Lower leg skin (tissue), 4 donors: Measurements from ENCODE around the gene COL4A2. TPM values are rescaled to one million over a fixed set of nuclear protein-coding genes. Genes with fewer than 3 reads are reported as not detected.

Source experiments
- DNase-seq, 2 donors: peaks; one replicate each; pipeline ENCODE4 v3.0.0-alpha.2; 2019; ENCODE audit warnings: low spot score in 2 of 2
- H3K4me3 ChIP-seq: fragments of 200-600 bp; sonication (generic); 2 replicates; pipeline ENCODE4 v1.5.1; 2017; ENCODE audit warnings: mild to moderate bottlenecking, low read depth; ENCODE audit not compliant: poor library complexity, severe bottlenecking
- POLR2A ChIP-seq, 2 donors: fragments of 450-650 bp; IDR thresholded peaks; one replicate each; pipeline ENCODE4 v1.6.1; 2016 to 2017; ENCODE audit warnings: antibody characterized with exemption in 2 of 2, mild to moderate bottlenecking in 1 of 2, moderate library complexity in 1 of 2
- WGBS, 2 donors: methylation state at CpG; one replicate each; pipeline ENCODE4 v1.1.5; 2018; 5-methylcytosine and 5-hydroxymethylcytosine counted together
- intact Hi-C: fragments of 100-400 bp; cut with DNase I; formaldehyde crosslinking; loops from one replicate; pipeline ENCODE4 v1.15.0; 2023; ENCODE audit warnings: low total_unique reads
- total RNA-seq, 4 donors: library from RNA; depleted of rRNA; stranded (reverse); fragments of >200 nt; gene quantifications; one replicate each; pipeline ENCODE4 v1.1.0, GENCODE V29; 2016
- TF ChIP-seq, protein P1 (sequence below), 3 donors: fragments of 450-650 bp; IDR thresholded peaks; one replicate each; pipeline ENCODE4 v1.5.1; 2016; ENCODE audit warnings: antibody characterized with exemption in 3 of 3, mild to moderate bottlenecking in 3 of 3, moderate library complexity in 2 of 3

The COL4A2 gene
- total RNA-seq, 4 donors from 2014 or later = 40.8 to 119 (median 58.9) TPM

DNA sequence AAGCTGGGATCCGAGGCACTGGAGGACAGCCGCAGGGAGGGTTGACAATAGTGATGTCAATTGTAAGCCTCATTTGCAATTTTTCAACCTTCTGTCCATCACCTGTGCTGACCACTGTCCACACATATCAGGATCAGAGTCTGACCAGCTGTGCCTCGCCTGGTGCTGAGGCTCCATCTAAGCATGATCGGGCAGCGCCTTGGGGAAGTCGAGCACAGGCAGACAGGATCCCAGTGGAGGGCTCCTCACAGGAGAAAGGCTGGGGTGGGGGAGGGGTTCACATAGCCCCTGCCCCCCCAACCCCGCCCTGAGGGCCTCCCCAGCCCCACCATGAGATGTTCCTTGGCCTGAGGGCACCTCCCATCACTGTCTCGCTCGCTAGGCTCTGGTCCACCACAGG is 194.1 kb downstream of the COL4A2 start:
- WGBS, 2 donors = 96 to 97% methylated on average over 9 of the region's 9 CpGs

DNA sequence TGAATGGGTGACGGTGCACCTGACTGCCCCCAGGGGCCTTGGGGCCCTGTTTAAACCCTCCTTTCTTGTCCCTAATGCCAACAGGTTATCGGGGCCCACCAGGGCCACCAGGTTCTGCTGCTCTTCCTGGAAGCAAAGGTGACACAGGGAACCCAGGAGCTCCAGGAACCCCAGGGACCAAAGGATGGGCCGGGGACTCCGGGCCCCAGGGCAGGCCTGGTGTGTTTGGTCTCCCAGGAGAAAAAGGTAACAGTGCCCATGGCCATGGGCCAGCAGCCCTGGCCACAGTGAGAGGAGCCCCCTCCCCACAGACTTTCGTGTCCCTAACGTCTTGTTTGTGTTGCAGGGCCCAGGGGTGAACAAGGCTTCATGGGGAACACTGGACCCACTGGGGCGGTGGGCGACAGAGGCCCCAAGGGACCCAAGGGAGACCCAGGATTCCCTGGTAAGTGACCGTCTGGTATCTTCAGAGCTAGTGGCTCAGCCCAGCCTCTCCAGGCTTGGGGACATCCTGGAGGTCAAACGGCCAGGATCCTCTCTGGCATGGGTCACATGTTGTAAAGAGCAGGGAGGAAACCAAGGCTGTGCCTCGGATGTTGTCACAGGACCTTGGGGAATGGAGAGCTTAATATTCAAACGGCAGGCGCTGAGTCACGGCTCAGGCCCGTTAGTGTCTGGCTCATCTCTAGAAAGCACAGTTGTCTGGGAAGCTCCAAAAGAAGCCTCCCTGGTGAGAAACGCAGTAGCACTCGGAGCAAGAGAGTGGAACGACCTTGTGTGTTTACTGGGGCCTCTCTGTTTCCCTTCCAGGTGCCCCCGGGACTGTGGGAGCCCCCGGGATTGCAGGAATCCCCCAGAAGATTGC is 196.2 kb downstream of the COL4A2 start:
- no peak for DNase-seq
- no peak for TF ChIP-seq POLR2A (IDR thresholded peaks at IDR 0.05)
- TF ChIP-seq, protein P1, sequence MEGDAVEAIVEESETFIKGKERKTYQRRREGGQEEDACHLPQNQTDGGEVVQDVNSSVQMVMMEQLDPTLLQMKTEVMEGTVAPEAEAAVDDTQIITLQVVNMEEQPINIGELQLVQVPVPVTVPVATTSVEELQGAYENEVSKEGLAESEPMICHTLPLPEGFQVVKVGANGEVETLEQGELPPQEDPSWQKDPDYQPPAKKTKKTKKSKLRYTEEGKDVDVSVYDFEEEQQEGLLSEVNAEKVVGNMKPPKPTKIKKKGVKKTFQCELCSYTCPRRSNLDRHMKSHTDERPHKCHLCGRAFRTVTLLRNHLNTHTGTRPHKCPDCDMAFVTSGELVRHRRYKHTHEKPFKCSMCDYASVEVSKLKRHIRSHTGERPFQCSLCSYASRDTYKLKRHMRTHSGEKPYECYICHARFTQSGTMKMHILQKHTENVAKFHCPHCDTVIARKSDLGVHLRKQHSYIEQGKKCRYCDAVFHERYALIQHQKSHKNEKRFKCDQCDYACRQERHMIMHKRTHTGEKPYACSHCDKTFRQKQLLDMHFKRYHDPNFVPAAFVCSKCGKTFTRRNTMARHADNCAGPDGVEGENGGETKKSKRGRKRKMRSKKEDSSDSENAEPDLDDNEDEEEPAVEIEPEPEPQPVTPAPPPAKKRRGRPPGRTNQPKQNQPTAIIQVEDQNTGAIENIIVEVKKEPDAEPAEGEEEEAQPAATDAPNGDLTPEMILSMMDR (IDR thresholded peaks at IDR 0.05) = no peak
- 70 to 84% methylated on average over 15 to 20 of the region's 20 CpGs for WGBS, 2 donors
- no peak overlapping the region for H3K4me3 ChIP-seq
- intact Hi-C loops = no loop called here

More for the DNA sequence above, 194.1 kb downstream of the COL4A2 start:
- no peak for DNase-seq
- no peak overlapping the region for H3K4me3 ChIP-seq
- no peak for TF ChIP-seq POLR2A (IDR thresholded peaks at IDR 0.05)
- TF ChIP-seq, protein P1 (IDR thresholded peaks at IDR 0.05) = no peak
- intact Hi-C loops = no loop called here

DNA sequence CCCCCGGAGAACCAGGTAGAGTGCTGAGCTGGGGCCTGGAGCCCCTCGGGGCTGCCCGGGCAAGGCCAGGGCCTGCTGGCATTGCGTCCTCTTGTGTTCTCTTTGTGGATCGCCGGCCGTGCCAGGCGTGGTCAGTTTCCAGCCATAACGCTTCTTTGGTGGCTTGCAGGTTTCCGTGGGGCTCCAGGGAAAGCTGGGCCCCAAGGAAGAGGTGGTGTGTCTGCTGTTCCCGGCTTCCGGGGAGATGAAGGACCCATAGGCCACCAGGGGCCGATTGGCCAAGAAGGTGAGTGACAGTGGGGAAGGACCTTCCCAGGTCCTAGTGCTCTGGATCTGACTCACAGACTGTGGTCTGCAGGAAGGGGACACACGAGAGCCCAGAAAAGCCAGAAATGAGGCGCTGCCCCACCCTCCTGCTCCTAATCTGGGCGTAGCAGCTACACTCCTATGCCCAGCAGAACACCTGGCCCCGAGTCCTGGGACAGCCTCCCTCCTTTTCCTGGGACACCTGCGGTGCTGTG is 197.0 kb downstream of the COL4A2 start:
- no peak overlapping the region for H3K4me3 ChIP-seq
- DNase-seq = no peak
- intact Hi-C loops = no loop called here
- 94% methylated on average over 11 to 18 of the region's 18 CpGs for WGBS, 2 donors
- TF ChIP-seq POLR2A (IDR thresholded peaks at IDR 0.05) = no peak
- TF ChIP-seq, protein P1 (IDR thresholded peaks at IDR 0.05) = no peak

DNA sequence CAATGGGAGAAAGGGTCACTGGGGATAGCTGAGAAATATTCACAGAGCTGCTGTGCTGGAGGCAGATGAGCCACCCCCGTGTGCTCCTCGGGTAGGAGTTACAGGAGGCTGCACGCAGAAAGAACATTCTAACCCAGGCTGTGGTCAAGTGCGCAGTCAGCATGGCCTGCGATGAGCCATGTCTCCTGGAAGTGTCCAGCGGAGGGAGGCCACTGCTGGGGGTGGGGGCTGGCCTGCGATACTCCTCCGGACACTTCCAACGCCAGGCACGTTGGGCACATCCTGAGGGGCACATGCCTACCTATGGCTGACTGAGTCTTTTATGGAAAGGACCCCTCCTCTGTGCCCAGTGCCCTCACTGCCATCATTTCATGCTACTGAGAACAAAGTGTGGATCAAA is 198.5 kb downstream of the COL4A2 start:
- intact Hi-C loops = no loop called here

DNA sequence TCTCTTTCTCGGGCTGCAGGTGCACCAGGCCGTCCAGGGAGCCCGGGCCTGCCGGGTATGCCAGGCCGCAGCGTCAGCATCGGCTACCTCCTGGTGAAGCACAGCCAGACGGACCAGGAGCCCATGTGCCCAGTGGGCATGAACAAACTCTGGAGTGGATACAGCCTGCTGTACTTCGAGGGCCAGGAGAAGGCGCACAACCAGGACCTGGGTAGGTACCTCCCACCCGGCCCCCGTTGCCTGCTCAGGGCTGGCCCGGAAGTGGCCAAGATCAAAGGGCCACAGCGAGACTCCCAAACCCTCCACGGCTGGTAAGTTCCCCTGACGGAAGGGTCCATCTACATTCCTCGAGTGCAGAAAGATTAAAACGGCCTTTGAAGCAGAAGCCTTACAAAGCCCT is 199.3 kb downstream of the COL4A2 start:
- WGBS, 2 donors = 90 to 93% methylated on average over 18 of the region's 18 CpGs
- no peak for DNase-seq
- H3K4me3 ChIP-seq = no peak overlapping the region
- intact Hi-C loops = no loop called here
- TF ChIP-seq, protein P1 (IDR thresholded peaks at IDR 0.05) = no peak
- no peak for TF ChIP-seq POLR2A (IDR thresholded peaks at IDR 0.05)

More for the DNA sequence above, 198.5 kb downstream of the COL4A2 start:
- TF ChIP-seq POLR2A (IDR thresholded peaks at IDR 0.05) = no peak
- TF ChIP-seq, protein P1 (IDR thresholded peaks at IDR 0.05) = no peak
- no peak overlapping the region for H3K4me3 ChIP-seq
- 93 to 94% methylated on average over 10 of the region's 10 CpGs for WGBS, 2 donors
- DNase-seq = no peak
